Embryonic facial prominence (tissue), 1 donor: ENCODE measurements around the gene FBXO36.
A peak's percentile ranks its signal among the peaks of the same experiment; 100 is the strongest.
"Not testable (repeated sequence)": the region's sequence is repeated elsewhere in the genome, so short reads cannot be mapped to it uniquely, and the experiment has no call there.

Experiments used
- DNase-seq: peaks from one replicate; pipeline ENCODE4 v3.0.0-alpha.2; 2016; ENCODE audit errors: extremely low spot score

The FBXO36 gene, protein sequence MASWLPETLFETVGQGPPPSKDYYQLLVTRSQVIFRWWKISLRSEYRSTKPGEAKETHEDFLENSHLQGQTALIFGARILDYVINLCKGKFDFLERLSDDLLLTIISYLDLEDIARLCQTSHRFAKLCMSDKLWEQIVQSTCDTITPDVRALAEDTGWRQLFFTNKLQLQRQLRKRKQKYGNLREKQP

DNA sequence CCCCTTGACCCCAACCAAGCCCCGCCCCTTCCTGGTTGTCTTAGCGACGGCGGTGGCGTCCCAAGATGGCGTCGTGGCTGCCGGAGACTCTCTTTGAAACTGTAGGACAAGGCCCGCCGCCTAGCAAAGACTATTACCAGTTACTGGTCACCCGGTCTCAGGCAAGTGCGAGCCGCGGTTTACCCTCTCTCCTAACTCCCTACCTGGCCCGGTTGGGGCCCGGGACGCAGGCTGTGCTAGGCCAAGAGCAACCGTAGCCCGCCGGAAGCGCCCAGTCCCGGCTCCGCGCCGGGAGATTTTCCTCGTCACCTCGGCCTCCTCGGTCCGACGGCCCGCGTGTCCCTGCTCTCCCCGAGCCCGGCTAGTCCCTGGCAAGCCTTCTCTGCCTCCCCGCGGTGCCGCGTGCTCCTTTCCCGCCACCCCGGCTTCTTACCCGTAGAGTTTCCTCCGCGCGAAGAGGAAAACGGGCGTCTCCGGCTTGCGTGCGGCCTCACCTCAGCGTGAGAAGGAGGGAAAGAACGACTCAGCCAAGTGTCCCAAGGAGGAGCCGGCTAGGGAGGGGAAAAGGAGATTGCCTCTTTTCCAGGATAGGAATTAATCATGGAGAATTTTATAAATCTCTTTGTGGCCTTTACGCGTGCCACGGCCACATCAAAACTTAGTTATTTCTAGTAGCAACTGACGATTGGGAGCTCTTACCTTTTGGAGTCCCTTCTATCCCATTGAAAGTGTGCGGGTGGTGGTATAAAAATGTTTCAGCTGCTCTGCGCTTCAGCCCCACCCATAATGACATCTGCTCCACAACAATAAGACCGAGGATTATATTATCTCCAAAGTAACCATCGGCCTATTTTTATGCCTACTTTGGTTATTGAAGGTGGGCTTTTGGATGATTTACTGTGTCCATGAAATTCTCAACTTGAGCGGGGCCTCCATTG lies at the start of gene FBXO36:
Gene FBXO36, plus strand, starts transcription at position 55 of the 938 bp plus-strand sequence. Its CDS starts 11 bp downstream, at position 66.
- peak; percentile 58 for DNase-seq

DNA sequence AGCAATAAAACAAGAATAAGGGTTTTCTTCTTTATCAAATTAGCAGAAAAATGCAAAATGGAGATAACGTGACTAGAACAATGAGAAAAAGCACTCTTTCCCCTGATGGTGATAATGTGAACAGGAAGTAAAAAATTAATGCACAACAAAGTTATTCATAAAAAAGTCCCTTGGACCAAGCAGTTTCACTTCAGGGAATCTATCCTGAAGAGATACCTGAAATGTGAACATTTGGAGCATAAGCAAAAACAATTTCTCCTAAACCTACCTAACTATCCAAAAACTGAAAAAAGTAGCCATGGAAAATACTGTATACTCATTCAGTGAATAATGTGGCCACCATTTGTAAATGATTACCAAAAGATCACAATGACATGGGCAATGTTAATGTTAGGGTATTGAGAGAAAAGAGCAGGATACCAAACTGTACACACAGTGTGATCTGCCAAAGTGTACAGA lies 49.2 kb upstream of the FBXO36 start:
- no peak for DNase-seq

- DNase-seq: no peak
Observed at GRCh38 chr2:229874647-229875046, 47.7 kb upstream of the FBXO36 start.

- no peak for DNase-seq
Observed at GRCh38 chr2:229875549-229875948, 46.8 kb upstream of the FBXO36 start.

DNA sequence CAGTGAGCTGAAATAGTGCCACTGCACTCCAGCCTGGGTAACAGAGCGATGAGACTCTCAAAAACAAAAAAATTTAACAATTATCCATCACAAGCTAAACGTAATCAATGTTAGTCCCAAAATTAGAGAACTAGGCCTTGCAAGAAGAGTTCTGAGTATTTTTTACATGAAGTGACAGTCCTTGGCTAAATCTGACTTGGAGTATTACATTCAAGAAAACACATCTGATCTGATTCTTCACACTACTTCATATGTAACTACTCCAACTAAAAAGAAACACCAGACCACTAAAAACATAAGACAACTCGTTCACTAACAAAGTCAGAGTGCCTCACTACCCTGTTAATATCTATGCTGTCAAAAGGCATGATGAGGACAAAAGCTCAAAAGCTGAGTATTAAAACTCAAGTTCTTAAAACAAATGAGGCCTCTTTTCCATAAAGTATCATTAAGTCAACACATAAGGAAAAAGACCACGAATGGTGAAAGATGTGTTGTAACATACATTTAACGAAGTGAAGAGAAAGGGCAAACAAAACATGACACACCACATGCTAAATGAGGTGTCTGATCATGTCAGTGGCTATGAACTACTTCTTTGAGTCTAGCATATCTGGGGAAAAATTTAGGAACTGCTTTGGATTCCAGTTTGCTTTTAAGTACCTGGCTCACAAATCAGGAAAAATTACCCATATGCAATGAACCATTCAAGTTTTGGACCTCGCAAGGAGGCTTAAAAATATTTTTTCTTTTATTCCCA lies 42.9 kb upstream of the FBXO36 start:
- DNase-seq: no peak

DNA sequence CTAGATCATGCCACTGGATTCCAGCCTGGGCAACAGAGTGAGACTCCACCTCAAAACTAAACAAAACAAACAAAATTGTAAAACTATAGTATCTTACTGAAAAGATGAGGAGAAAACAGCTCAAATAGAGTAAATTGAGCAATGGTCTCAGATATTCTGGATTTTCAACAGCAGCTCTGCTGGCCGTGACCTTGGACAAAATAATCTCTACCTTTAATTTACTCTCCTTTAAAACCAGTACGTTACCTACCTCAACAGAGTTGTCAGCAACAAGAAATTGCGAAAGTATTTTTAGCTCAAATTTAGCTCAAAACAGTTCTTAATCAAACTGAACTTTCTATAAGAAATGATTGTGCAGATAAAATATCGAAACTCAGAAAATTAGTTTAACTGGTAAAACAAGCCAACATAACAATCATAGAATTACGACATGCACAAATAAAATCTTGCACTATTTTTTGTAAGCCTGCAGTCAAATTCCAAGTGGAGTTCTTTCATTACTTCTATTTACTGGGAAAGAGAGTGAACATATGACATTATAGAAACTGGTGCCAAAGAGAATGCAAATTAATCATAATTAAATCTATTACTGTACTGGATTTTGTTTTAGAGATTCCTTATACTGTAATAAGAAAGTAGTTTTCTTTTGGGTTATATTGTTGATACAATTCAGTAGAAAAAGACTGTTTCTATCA lies 41.3 kb upstream of the FBXO36 start:
- no peak for DNase-seq

DNA sequence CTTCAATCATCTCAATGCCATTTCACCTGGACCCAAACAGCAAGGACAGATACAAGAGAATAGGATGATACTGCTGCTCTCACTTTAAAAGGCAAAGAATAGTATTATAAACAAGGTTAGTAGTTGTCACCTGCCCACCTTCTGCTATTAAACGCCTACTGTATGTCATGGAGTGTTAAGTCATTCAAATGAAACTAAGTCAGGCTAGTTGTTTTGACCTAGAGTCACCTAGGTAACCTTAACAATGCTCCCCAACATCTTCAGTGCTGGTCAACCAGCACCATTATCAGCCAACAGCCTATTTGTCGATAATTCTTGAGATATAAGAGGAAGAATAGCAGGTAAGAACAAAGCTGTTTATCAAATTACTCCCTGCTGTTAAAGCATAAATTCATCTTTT lies 39.7 kb upstream of the FBXO36 start:
- DNase-seq: no peak

DNA sequence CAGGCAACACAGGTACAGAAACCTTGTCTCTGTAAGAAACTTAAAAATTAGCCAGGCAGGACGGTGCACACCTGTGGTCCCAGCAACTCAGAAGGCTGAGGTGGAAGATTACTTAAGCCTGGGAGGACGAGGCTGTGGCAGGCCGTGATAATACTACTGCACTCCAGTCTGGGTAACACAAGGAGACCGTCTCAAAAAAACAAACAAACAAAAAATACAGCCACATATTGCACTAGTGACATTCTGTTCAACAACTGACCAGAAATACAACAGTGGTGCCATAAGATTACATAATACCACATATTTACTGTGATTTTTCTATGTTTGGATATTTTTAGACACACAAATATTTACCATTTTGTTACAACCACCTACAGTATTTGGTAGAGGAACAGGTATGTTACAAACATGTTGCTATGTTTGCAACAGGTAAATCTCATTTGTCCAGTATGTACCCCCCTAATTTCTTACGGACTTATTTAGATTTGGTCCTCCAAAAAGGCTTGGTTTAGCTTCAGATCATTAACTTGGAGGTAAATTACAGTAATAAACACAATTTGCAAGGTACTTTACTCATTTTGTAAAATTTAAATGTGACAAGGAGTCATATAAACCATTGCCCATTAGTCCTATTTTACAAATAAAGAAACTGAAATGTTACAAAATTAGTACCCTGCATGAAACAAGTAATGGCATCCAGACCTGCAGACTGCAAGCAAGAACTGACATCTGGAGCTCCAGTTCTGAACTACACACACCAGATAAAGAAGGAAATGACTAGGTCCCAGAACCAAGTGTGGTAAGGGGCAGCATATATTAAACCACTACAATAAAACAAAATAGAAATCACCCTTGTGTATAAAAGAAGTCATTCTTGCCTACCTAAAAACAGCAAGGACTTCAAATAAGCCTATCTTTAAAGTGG lies 37.3 kb upstream of the FBXO36 start:
- no peak for DNase-seq

- no peak for DNase-seq
Observed at GRCh38 chr2:229887441-229887840, 34.9 kb upstream of the FBXO36 start.

DNA sequence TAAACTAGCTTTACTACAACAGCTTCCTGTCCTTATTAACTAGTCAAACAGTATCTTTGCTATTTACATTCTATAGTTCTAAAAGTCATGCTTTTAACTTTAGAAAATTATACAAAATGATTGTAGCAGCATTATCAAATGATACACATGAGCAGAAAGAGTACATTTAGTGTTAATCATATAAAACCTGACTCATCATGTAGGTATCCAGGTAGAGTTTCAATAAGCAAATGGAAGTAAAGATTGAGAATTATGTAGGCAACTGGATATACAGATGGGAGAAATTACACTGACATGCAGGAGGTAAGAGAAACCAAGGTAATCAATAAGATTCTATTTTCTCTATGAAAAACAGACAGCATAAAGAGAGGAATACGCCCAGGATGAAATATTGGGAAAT lies 34.3 kb upstream of the FBXO36 start:
- no peak for DNase-seq

GRCh38 chr2:229889023-229889422 lies 33.3 kb upstream of the FBXO36 start:
- no peak for DNase-seq

DNA sequence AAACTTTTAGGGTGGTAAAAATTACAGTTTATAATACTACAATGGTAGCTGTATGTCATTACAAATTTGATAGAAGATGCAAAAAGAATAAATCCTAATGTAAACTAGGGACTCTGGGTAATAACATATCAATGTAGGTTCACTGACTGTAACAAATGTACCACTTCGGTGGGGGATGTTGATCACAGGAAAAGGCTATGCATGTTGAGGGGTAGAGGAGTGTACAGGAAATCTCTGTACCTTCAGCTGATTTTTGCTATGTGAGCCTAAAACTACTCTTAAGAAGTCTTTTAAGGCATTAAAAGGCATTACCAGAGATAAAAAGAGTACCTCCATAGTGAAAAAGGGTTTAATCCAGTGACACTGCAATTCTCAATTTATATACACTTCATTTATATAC lies 25.4 kb upstream of the FBXO36 start:
- no peak for DNase-seq

DNA sequence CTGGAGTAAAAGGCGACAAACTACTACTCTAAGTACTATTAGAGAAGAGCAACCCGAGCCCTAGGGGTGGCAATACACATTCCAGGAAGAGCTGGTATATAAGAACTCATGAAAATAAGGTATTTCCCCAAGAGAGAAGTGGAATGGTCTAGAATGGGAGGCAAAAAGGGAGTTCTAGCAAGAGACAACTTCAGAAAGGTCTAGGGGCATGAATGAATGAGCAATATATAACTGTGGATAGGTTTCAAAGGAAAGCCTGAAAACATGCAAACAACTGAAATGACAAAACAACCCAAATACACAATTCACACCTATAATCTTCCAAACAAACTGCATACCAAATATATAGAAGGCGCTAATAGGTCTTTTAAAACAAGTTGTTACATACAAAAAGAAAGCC lies 22.7 kb upstream of the FBXO36 start:
- no peak for DNase-seq

DNA sequence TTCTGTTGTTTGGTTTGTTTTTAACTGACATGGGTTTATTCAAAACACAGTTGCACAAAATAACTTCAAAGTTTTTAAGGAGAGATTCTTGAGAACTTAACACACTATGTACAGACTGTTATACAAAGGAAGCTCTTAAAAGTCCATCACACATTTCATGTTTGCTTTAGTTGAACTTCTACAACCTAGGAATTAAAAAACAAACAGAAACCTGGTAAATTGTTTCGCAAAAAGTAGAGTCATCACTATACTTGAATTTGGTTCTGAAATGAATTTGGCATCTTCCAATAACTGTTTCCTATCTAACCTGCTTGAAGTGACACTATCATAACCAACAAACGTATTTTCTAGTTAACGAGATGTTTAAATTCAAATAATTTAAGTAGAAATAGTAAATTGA lies 22.3 kb upstream of the FBXO36 start:
- DNase-seq: no peak

DNA sequence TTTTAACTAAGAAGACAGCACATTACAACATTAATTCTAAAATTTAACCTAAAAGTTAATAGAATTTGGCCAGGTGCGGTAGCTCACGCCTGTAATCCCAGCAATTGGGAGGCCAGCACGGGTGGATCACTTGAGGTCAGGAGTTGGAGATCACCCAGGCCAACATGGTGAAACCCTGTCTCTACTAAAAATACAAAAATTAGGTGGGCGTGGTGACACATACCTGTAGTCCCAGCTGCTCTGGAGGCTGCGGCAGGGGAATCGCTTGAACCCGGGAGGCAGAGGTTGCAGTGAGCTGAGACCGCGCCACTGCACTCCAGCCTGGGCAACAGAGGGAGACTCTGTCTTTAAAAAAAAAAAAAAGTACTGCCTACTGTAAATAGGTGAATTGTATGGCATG lies 21.8 kb upstream of the FBXO36 start:
- not testable (repeated sequence) for DNase-seq

DNA sequence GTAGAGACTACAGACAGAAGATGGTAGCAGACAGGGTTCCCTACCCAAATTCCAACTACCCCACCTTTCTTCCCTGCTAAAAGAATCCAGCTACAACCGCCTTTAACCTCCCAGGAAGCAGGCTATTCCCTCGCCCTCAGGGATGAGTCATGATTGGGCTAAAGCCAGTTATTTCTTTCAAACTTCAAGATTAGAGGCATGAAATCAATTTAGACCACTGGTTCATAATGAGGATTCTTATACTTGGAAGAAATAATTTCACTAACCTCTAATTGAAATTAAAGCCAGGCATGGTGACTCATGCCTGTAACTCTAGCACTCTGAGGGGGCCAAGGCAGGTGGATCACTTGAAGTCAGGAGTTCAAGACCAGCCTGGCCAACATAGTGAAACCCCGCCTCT lies 20.5 kb upstream of the FBXO36 start:
- no peak for DNase-seq

GRCh38 chr2:229903037-229903436 lies 19.3 kb upstream of the FBXO36 start:
- DNase-seq: no peak

GRCh38 chr2:229905601-229906000 lies 16.7 kb upstream of the FBXO36 start:
- DNase-seq: no peak

DNA sequence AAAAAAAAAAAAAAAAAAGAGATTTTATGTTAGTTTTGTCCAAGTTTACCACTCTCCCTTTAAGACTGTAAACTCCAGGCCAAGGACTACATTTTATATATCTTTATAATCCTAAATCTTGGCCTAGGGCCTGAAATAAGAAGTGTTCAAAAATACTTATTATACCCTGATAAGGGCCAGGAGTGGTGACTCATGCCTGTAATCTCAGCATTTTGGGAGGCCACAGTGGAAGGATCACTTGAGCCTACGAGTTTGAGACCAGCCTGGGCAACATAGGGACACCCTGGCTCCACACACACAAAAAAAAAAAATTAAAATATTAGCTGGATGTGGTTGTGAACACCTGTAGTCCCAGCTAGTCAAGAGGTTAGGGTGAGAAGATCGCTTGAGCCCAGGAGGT lies 13.2 kb upstream of the FBXO36 start:
- DNase-seq: no peak

- no peak for DNase-seq
Observed at GRCh38 chr2:229910147-229910831, 12.0 kb upstream of the FBXO36 start.
